Fibroblast of the aortic adventitia (primary cell): Measurements from ENCODE around the gene GMPPB. TPM values are rescaled to one million over a fixed set of nuclear protein-coding genes. Genes with fewer than 3 reads are reported as not detected.

Source experiments
- DNase-seq: peaks from one replicate; pipeline ENCODE4 v3.0.0-alpha.2; 2010; ENCODE audit warnings: low read depth
- H3K4me3 ChIP-seq: 2 replicates; pipeline ENCODE4 v1.5.1; 2011; ENCODE audit warnings: low read depth, mild to moderate bottlenecking, control low read depth, low read length, moderate library complexity
- total RNA-seq: library from RNA; depleted of rRNA; stranded (reverse); fragments of >200 nt; gene quantifications from 2 replicates; pipeline ENCODE4 v1.2.3, GENCODE V29; 2012; ENCODE audit warnings: low replicate concordance
- TF ChIP-seq, protein P1 (sequence below): IDR thresholded peaks from 2 replicates; pipeline ENCODE4 v1.5.1; 2011; ENCODE audit warnings: mild to moderate bottlenecking, low read length, control low read depth, inconsistent platforms; ENCODE audit not compliant: insufficient read depth

Gene GMPPB
- total RNA-seq, 1 donor: 31.0 TPM

- TF ChIP-seq, protein P1, sequence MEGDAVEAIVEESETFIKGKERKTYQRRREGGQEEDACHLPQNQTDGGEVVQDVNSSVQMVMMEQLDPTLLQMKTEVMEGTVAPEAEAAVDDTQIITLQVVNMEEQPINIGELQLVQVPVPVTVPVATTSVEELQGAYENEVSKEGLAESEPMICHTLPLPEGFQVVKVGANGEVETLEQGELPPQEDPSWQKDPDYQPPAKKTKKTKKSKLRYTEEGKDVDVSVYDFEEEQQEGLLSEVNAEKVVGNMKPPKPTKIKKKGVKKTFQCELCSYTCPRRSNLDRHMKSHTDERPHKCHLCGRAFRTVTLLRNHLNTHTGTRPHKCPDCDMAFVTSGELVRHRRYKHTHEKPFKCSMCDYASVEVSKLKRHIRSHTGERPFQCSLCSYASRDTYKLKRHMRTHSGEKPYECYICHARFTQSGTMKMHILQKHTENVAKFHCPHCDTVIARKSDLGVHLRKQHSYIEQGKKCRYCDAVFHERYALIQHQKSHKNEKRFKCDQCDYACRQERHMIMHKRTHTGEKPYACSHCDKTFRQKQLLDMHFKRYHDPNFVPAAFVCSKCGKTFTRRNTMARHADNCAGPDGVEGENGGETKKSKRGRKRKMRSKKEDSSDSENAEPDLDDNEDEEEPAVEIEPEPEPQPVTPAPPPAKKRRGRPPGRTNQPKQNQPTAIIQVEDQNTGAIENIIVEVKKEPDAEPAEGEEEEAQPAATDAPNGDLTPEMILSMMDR: no peak
- DNase-seq: no peak
- H3K4me3 ChIP-seq: peak overlapping the region; percentile 68
These were observed 4.9 kb downstream of the GMPPB start for GRCh38 chr3:49718858-49719213.

GRCh38 chr3:49717959-49718857, 5.5 kb downstream of the GMPPB start:
- no peak for DNase-seq
- TF ChIP-seq, protein P1: no peak
- H3K4me3 ChIP-seq: no peak overlapping the region

GRCh38 chr3:49717211-49717958, 6.4 kb downstream of the GMPPB start:
- DNase-seq: no peak
- TF ChIP-seq, protein P1: no peak
- H3K4me3 ChIP-seq: no peak overlapping the region

GRCh38 chr3:49716691-49717210, 7.0 kb downstream of the GMPPB start:
- DNase-seq: no peak
- TF ChIP-seq, protein P1: no peak
- H3K4me3 ChIP-seq: no peak overlapping the region

- no peak overlapping the region for H3K4me3 ChIP-seq
- TF ChIP-seq, protein P1: no peak
- DNase-seq: no peak
These were observed 7.6 kb downstream of the GMPPB start for GRCh38 chr3:49716169-49716568.

DNA sequence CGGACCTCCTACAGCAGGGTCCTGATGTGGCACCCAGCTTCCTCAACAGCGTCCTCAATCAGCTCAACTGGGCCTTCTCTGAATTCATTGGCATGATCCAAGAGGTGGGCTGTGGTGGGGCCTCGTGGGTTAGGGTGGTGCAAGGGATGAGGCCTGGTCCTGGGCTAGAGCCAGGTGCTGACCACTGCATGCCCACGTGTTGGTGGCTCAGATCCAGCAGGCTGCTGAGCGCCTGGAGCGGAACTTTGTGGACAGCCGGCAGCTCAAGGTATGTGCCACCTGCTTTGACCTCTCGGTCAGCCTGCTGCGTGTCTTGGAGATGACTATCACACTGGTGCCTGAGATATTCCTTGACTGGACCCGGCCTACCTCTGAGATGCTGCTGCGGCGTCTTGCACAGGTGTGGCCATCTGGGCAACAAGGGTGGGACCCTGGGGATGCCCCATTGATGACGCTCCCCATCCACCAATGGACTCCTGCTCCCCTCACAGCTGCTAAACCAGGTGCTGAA, 8.1 kb downstream of the GMPPB start:
- DNase-seq: no peak
- TF ChIP-seq, protein P1: no peak

More for the DNA sequence above, 8.1 kb downstream of the GMPPB start:
- H3K4me3 ChIP-seq: no peak overlapping the region
